Sigmoid colon (tissue), 7 donors: ENCODE results near the gene VIT. TPM values are rescaled to one million over a fixed set of nuclear protein-coding genes. Genes with fewer than 3 reads are reported as not detected.

Source experiments
- DNase-seq: peaks from one replicate; pipeline ENCODE4 v3.0.0-alpha.2; 2019
- H3K27ac ChIP-seq, 4 donors: fragments of 200-600 bp; sonication (generic); one replicate each; pipeline ENCODE4 v1.5.1; 2016 to 2019; ENCODE audit warnings: mild to moderate bottlenecking in 1 of 4
- H3K27me3 ChIP-seq, 3 donors: fragments of 200-600 bp; sonication (generic); one replicate each; pipeline ENCODE4 v1.5.1; 2019; ENCODE audit warnings: mild to moderate bottlenecking in 1 of 3
- H3K36me3 ChIP-seq, 4 donors: fragments of 200-600 bp; sonication (generic); one replicate each; pipeline ENCODE4 v1.5.1; 2016 to 2019
- H3K4me1 ChIP-seq, 4 donors: fragments of 200-600 bp; sonication (generic); one replicate each; pipeline ENCODE4 v1.5.1; 2017 to 2019
- H3K4me3 ChIP-seq, 4 donors: fragments of 200-600 bp; sonication (generic); one replicate each; pipeline ENCODE4 v1.5.1; 2017 to 2019; ENCODE audit warnings: mild to moderate bottlenecking in 2 of 4, moderate library complexity in 1 of 4
- H3K9me3 ChIP-seq, 4 donors: fragments of 200-600 bp in 3 of 4; sonication (generic) in 3 of 4; one replicate each; pipeline versions ENCODE4 v1.5.1 to v1.6.1; 2013 to 2019
- EP300 ChIP-seq, 4 donors: sonication (generic); formaldehyde crosslinking; IDR thresholded peaks; one replicate each; pipeline ENCODE4 v1.6.1; 2017; ENCODE audit warnings: antibody characterized with exemption in 4 of 4
- POLR2A ChIP-seq, 2 donors: fragments of 450-650 bp; IDR thresholded peaks; one replicate each; pipeline ENCODE4 v1.6.1; 2016; ENCODE audit warnings: antibody characterized with exemption in 2 of 2, mild to moderate bottlenecking in 2 of 2, moderate library complexity in 2 of 2
- POLR2AphosphoS5 ChIP-seq, 4 donors: sonication (generic); formaldehyde crosslinking; IDR thresholded peaks; one replicate each; pipeline ENCODE4 v1.6.1; 2017; ENCODE audit warnings: antibody characterized with exemption in 4 of 4
- WGBS, 2 donors: extraction: QIAGEN DNeasy Blood & Tissue Kit; methylation state at CpG; one replicate each; pipeline ENCODE4 v1.1.7; 2013; 5-methylcytosine and 5-hydroxymethylcytosine counted together
- intact Hi-C: fragments of 100-400 bp; cut with DNase I; formaldehyde crosslinking; loops from one replicate; pipeline ENCODE4 v1.15.1; 2023
- polyA plus RNA-seq, 3 donors: library from polyadenylated mRNA; stranded (reverse); fragments of 200-250 nt; gene quantifications; one replicate each; pipeline ENCODE4 v1.2.3, GENCODE V29; 2013
- total RNA-seq, 4 donors: library from RNA; depleted of rRNA; stranded (reverse); fragments of >200 nt; gene quantifications; one replicate each; pipeline ENCODE4 v1.1.0, GENCODE V29; 2016
- TF ChIP-seq, protein P1 (sequence below), 4 experiments: fragments of 450-650 bp in 3 of 4; fragments of 200-600 bp in 1 of 4; IDR thresholded peaks; one replicate each; pipeline ENCODE4 v1.5.1; 2016 to 2019; ENCODE audit warnings: antibody characterized with exemption in 4 of 4, mild to moderate bottlenecking in 3 of 4, moderate library complexity in 2 of 4
- donor health status: healthy with polysubstance abuse.
- donor health status: Bipolar disorder and iron deficiency.
- donor health status: healthy.

VIT gene
- total and polyA plus RNA-seq, 7 donors: 1.1 to 16.5 (median 9.6) TPM; not detected in 1

DNA sequence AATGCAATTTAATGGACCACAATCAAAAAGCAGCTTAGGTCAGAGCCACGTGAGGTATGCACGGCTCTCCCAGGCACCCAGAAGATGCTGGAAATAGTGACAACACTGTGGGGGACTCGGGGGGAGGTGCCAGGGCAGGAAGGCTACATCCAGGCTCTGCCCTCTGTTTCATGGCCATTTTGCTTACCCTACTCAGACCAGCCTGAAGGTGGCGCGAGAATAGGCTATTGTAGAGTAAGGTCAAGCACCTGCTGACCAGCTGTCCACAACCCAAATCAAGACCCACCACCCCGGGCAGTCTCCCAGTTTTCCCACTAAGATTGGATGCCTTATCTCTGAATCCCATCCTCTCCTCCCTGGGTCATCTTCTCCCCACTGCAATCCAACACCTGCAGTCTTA lies 115.7 kb downstream of the VIT start:
- no peaks in the 10 kb centered on the region for H3K27me3 ChIP-seq
- DNase-seq: no peak
- H3K4me3 ChIP-seq: no peak overlapping the region
- no peaks in the 10 kb centered on the region for H3K36me3 ChIP-seq
- intact Hi-C loops: no loop called here
- no peaks in the 10 kb centered on the region for H3K4me1 ChIP-seq
- no peaks in the 10 kb centered on the region for H3K9me3 ChIP-seq
- WGBS, 2 donors: 57 to 68% methylated on average over 6 of the region's 6 CpGs
- TF ChIP-seq EP300 (IDR thresholded peaks at IDR 0.05) (no peak), POLR2AphosphoS5 (IDR thresholded peaks at IDR 0.05) (no peak), POLR2A (IDR thresholded peaks at IDR 0.05) (no peak)
- TF ChIP-seq, protein P1, sequence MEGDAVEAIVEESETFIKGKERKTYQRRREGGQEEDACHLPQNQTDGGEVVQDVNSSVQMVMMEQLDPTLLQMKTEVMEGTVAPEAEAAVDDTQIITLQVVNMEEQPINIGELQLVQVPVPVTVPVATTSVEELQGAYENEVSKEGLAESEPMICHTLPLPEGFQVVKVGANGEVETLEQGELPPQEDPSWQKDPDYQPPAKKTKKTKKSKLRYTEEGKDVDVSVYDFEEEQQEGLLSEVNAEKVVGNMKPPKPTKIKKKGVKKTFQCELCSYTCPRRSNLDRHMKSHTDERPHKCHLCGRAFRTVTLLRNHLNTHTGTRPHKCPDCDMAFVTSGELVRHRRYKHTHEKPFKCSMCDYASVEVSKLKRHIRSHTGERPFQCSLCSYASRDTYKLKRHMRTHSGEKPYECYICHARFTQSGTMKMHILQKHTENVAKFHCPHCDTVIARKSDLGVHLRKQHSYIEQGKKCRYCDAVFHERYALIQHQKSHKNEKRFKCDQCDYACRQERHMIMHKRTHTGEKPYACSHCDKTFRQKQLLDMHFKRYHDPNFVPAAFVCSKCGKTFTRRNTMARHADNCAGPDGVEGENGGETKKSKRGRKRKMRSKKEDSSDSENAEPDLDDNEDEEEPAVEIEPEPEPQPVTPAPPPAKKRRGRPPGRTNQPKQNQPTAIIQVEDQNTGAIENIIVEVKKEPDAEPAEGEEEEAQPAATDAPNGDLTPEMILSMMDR (IDR thresholded peaks at IDR 0.05): no peak
- no peak overlapping the region for H3K27ac ChIP-seq

DNA sequence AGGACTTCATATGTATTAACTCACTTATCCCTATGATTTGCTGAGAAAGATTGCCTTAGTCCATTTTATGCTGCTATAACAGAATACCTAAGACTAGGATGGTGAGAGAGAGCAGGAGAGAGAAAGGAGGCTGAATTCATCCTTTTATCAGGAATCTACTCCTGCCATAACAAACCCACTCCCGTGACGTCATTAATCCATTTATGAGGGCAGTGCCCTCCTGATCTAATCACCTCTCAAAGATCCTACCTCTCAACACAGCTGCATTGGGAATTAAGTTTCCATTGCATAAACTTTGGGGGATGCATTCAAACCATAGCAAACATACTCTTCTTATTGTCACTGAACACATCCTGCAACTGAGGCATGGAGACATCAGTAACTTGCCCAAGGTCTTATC lies 122.0 kb downstream of the VIT start:
- Histone ChIP-seq H3K4me1 (no peaks in the 10 kb centered on the region), H3K27ac (no peak overlapping the region), H3K4me3 (no peak overlapping the region), H3K9me3 (no peaks in the 10 kb centered on the region), H3K27me3 (no peaks in the 10 kb centered on the region), H3K36me3 (no peaks in the 10 kb centered on the region)
- WGBS, 2 donors: 71 to 84% methylated on average over 2 of the region's 2 CpGs
- intact Hi-C loops: no loop called here
- TF ChIP-seq EP300 (IDR thresholded peaks at IDR 0.05) (no peak), POLR2AphosphoS5 (IDR thresholded peaks at IDR 0.05) (no peak), POLR2A (IDR thresholded peaks at IDR 0.05) (no peak)
- TF ChIP-seq, protein P1 (IDR thresholded peaks at IDR 0.05): no peak
- no peak for DNase-seq

DNA sequence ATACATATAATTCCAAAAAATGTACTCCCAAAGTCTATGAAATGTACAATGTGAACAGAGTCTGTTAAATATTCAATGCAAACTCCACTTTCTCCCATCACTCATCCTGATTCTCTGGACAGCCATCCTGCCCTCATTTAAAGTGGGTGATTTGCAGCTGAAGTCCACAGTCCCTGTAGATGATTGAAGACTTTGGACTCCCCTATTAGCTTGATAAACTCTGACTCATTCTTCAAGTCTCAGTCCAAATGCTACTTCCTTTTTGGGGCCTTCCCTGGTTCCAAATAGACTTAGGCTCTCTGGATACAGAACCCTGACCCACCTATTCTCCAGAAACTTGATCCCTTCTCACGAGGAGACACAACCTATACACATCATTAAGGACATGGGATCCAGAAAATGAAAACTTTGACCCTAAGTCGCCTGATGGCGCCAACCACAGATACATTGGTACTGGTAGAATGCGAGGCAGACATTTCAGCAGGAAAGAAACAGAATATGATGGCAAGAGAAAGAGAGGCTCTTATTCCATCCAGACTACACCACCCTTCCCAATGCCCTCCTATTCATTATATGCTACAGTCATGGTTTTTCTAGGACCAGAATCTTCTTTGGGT lies 122.7 kb downstream of the VIT start:
- TF ChIP-seq POLR2A (IDR thresholded peaks at IDR 0.05): no peak
- TF ChIP-seq, protein P1 (IDR thresholded peaks at IDR 0.05): no peak
- TF ChIP-seq POLR2AphosphoS5 (IDR thresholded peaks at IDR 0.05): no peak
- no peak for TF ChIP-seq EP300 (IDR thresholded peaks at IDR 0.05)
- WGBS, 2 donors: 73 to 89% methylated on average over 4 of the region's 4 CpGs
- intact Hi-C loops: no loop called here

DNA sequence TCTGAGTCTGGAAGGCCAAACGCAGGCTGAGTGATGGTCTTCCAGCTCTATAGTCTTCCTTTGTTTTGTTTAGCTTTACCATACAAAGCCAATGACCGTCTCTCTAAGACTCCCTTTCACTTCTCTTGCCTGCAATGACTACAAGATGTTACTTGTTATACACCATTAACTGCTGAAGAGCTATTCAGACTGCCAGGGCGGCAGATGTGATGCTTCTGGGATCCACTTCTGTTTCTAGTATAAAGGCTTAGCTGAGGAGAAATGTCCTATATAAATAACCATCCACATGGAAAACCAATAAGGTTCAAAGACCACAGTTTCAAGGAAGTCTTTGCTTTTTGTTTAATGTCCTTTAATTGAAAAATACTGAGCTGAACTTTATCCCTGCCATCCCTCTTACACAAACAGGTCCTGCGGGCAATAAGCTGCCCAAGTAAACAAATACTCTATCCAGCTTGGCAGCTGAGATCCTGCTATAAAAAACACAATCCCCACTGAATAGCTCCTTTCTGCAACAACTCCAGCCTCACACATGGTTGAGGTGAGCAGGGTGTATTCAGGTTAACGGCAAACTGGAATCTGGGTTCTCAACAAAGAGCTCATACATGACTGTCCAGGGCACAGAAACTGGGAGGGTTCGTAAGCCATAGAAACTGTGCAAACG lies 124.6 kb downstream of the VIT start:
- no peaks in the 10 kb centered on the region for H3K9me3 ChIP-seq

More for the DNA sequence above, 122.7 kb downstream of the VIT start:
- no peak for DNase-seq
- no peak overlapping the region for H3K4me3 ChIP-seq
- H3K27me3 ChIP-seq: no peaks in the 10 kb centered on the region
- H3K9me3 ChIP-seq: no peaks in the 10 kb centered on the region
- no peaks in the 10 kb centered on the region for H3K4me1 ChIP-seq
- H3K27ac ChIP-seq: no peak overlapping the region
- no peaks in the 10 kb centered on the region for H3K36me3 ChIP-seq

DNA sequence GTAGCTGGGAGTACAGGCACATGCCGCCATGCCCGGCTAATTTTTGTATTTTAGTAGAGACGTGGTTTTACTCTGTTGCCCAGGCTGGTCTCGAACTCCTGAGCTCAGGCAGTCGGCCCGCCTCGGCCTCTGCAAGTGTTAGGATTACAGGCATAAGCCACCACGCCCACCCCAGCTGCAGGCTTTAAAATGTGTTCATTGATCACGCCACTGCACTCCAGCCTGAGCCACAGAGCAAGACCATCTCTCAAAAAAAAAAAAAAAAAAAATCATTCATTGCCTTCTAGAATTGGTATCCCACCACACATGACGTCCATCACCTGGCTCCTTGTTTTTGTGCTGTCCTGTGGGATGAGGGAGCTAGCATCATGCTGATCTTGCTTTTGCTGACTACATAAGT lies 127.4 kb downstream of the VIT start:
- no peaks in the 10 kb centered on the region for H3K27me3 ChIP-seq
- intact Hi-C loops: no loop called here
- H3K9me3 ChIP-seq: no peaks in the 10 kb centered on the region
- H3K36me3 ChIP-seq: no peaks in the 10 kb centered on the region
- no peaks in the 10 kb centered on the region for H3K4me1 ChIP-seq
- H3K27ac ChIP-seq: no peak overlapping the region
- DNase-seq: no peak
- 71 to 87% methylated on average over 10 of the region's 10 CpGs for WGBS, 2 donors
- no peak overlapping the region for H3K4me3 ChIP-seq
- TF ChIP-seq POLR2AphosphoS5 (IDR thresholded peaks at IDR 0.05) (no peak), POLR2A (IDR thresholded peaks at IDR 0.05) (no peak), EP300 (IDR thresholded peaks at IDR 0.05) (no peak)
- TF ChIP-seq, protein P1 (IDR thresholded peaks at IDR 0.05): no peak

More for the DNA sequence above, 124.6 kb downstream of the VIT start:
- Histone ChIP-seq H3K36me3 (no peaks in the 10 kb centered on the region), H3K4me3 (no peak overlapping the region), H3K27me3 (no peaks in the 10 kb centered on the region), H3K27ac (no peak overlapping the region), H3K4me1 (no peaks in the 10 kb centered on the region)
- no peak for TF ChIP-seq POLR2A (IDR thresholded peaks at IDR 0.05)
- TF ChIP-seq EP300 (IDR thresholded peaks at IDR 0.05): no peak
- intact Hi-C loops: no loop called here
- no peak for DNase-seq
- 12 to 57% methylated on average over 7 of the region's 7 CpGs for WGBS, 2 donors
